Measurements from ENCODE around the gene SEPTIN12.
A peak's percentile ranks its signal among the peaks of the same experiment; 100 is the strongest.
"Not testable (repeated sequence)": the region's sequence is repeated elsewhere in the genome, so short reads cannot be mapped to it uniquely, and the experiment has no call there.

SEPTIN12 gene

DNA sequence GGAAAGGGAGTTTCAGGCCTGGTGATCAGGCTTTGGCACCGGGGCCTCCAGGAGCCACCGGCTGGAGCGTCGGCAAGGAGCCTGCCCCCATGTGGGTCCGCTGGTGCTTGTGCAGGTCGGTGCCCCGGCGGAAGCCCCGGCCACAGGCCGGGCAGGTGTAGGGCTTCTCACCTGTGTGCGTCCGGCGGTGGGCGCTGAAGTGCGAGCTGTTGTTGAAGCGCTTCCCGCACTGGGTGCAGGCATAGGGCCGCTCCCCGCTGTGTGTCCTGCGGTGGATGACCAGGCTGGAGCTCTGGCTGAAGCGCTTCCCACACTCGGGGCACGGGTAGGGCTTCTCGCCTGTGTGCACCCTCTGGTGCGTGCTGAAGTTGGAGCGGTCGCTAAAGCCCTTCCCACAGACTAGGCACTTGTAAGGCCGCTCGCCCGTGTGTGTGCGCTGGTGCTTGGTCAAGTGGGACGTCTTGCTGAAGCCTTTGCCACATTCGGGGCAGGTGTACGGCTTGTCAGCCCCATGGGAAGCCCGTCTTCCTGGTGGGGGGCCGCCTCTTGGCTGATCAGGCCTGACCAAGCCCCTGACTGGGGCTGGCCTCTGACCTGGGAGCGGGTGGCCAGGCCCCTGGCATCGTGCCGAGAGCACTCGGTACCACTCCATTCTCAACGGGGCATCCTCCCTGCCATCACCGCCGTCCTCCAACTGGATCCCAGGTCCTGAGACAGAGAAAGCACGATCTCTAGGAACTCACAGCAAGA, 35.6 kb downstream of the SEPTIN12 start:
- no peak for DNase-seq (ENCODE audit: low read depth)

DNA sequence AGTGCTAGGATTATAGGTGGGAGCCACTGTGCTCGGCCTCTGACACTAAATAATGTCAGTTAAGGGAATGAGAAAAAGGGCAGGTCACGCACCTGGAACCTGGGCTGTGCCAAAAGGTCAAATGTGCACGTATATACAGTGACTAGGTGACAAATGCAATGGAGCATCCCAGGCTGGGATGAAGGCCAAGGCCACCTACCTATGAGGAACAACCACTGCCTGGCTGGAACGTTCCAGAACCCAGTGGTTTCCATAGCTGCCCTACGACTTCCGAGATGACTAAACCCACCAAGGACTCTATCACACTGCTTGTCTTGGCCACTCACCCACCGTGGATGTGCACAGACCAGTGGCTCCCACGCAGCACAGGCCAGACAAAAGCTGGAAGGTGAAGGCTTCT, 37.2 kb downstream of the SEPTIN12 start:
- DNase-seq (ENCODE audit: low read depth): no peak

DNA sequence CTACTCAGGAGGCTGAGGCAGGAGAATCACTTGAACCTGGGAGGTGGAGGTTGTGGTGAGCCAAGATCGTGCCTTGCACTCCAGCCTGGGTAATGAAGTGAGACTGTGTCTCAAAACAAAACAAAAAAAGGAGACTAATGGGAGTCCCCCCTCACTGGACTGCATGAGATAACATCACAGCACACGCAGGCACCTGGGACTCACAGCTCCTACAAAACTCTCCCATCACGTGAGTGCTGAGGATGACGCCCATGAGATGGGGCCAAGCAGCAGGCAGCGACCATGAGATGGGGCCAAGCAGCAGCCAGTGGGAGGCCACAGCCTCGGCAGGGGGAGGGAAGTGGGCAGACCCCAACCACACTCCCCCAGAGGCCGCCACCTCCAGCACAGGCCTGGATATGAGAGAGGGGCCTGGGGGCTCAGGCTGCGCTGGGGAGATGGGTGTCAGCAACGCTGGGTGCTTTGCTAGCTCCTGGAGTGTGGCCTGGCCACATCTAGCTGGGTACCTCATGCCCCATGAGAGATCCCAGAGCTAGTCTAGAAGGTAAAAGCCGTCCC, 38.4 kb downstream of the SEPTIN12 start:
- DNase-seq (ENCODE audit: low read depth): no peak

DNA sequence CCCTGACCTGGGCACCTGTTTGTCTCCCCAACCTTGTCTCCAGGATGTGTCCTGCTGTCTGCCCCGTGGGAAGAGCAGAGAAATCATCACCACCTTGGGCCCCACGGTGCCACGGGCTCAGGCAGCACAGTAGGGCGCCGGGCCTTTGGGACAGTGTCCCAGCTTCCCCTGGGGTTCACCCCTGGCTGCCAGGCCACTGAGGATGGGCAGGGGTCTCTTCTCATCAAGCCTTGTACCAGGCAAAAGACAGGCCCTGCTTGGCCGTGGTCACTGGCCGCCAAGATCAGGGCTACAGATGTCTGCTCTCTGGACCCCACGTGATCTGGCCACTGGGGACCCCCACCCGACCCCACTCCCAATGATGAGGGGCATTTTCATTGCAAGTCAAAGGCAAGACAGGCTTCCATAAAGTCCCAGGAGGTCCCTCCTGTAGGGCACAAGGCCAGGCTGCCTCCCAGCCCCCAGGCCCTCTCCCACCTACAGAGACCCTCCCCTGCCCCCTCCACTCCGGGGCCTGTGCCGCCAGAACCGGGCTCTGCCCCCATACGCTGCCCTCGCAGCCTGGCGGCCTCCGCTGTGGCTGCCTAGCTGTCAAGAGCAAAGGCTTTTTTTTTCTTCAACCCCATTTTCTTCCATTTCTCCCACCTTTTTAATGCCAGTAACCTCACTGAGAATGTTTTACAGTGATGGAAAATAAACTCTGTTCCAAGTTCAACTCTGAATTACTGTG, 39.3 kb downstream of the SEPTIN12 start:
- DNase-seq (ENCODE audit: low read depth): no peak

DNA sequence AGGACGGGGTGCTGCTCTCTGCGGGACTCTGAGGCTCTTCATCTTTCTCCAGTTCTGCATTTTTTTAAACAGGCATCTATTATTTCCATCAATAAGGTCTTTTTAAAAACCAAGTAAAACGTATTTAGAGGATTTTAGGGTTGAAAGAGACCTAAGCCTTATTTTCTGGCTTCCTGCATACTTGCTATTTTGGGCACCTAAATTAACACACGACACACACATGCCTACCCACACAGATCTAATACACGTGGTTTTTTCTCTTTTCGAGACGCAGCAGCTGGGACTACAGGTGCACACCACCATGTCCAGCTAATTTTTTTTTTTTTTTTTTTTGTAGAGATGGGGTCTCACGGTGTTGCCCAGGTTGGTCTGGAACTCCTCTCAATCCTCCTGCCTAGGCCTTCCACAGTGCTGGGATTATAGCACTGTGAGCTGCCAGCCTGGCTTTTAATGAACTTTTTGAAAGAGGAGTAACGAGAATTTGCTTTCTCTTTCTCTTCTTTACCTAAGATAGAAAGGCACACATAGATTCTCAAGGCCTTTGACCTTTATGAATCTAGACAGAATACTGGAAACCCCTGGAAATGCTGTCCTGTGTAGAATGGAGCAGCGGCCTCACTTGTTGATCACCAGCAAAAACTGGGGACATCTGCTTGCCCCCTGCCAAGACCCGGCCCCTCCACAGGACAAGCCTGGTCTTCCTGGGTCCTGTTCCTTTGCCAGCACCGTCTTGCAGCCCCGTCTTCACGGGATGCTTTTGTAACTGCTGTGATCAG, 40.1 kb downstream of the SEPTIN12 start:
- DNase-seq (ENCODE audit: low read depth): no peak

DNA sequence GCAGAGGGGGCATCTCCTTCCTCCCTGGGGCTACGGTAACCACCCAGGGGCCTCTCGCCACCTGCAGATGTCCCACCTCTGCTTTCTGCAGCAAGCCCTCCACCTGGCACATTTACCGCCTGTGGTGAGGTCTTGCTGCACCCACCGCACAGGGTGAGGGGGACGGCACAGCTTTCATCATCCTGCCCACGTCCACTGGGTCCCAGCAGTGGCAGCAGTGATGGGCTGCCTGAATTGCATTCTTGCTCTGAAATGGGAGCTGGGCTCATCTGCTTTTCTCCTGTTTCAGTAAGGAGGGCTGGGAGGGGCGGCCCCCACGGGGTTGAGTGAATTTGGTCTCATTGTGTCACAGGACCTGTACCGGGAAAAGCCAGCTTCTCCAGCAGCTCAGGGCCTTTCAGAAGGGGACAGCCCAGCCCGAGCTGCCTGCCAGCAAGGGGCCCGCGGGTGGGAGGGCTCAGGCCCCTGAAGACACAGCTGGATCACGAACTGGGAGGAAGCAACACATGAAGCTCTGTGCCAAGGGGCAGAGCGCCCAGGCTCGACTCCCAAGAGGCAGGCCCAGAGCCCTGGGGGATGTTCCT, 41.1 kb downstream of the SEPTIN12 start:
- DNase-seq (ENCODE audit: low read depth): peak; percentile 77

DNA sequence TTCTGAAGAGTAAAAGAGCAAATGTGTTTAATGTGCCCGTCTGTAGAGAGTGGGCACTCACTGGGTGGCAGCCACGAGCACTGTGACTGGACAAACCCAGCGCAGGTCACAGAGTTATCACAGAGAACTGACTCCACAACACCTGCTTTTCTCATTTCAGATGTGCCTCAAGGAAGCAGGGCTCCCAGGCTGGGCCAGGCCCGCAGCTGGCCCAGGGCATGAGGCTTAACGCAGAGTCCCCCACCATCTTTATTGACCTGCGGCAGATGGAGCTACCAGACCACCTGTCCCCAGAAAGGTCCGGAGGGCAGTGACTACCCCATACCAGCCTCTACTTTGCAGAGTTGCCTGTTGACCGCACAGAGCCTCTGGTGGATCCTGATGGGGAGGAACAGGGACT, 41.9 kb downstream of the SEPTIN12 start:
- no peak for DNase-seq (ENCODE audit: low read depth)

DNA sequence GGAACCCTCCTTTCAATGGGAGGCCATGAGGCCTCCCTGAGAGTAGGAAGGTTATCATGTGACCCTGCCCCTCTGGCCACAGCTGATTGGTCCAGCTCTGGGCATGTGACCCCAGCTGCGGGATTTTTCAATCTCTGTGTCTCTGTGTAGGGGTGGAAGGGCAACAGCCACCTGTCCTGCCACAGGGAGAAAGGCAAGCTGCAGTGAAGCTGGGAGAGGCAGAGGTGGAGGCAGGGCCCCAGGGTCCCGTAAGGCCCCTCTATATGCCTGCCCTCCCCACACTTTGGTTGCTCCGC, 42.9 kb downstream of the SEPTIN12 start:
- no peak for DNase-seq (ENCODE audit: low read depth)

DNA sequence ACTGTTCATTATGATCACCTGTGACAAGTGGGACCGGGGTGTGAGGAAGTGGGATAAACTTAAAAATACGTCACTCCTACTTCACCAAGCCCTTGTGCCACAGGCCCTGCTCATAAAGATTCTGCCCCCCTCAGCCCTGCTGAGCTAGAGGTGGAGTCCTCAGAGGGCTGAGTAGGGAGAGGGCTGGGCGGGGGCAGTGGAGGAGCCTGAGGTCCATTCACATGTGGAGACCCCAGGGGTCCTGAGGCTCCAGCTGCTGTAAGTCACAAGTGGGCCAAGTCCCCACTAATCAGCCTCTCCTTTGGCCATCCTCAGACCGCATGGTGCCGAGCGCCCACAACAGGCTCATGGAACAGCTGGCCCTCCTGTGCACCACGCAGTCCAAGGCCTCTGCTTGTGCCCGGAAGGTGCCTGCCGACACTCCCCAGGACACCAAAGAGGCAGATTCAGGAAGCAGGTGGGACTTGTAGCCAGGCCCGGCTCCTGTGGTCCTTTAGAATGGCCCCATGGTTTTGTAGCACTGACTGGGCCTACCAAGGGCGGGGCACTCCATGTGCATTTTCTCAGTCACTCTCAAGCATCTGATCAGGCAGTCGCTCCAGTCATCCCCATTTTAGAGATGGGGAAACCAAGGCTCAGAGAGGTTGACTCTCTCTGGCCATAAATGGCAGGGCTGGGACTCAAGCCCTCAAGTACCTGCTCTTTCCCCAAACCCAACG, 43.4 kb downstream of the SEPTIN12 start:
- DNase-seq (ENCODE audit: low read depth): no peak

DNA sequence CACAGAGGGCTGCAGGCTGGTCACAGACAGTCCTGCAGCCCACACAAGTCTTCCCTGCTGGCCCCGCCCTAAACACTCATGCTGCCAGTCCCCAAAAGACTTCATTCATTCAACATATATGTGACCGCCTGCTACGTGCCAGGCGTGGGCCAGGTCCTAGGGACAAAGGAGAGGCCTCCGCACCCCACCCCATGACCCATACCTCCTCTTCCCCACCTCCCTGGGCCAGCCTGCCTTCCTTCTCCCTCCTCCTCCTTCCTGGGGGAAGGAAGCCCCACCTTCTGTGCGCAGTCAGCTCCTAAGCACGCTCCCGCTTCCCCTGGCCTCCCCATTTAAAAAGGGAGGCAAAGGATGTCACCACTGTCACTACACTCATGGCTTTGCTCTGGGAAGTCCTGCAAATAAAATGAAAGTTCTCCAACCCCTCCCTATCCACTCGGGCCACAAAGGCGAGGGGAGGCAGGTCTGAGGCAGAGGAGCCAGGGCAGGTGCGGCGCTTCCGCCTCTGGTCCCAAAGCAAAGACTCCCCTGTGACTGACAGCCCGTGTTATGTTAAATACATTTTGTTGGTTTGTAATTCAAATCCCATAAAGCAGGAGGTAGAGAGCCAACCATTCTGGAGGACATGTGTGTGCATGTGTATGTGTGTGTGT, 44.8 kb downstream of the SEPTIN12 start:
- DNase-seq (ENCODE audit: low read depth): no peak

DNA sequence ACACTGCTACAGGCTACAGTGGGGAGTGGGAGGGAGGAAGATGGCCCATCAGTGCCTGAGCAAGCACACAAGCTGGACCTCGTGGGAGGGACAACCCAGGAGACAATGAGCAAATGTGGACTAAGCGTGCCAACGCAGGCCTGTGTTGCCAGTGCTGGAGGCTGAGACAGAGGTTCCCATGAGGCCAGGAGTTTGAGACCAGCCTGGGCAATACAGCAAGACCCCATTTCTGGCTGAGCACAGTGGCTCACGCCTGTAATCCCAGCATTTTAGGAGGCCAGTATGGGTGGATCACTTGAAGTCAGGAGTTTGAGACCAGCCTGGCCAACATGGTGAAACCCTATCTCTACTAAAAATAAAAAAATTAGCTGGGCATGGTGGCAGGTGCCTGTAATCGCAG, 49.8 kb downstream of the SEPTIN12 start:
- not testable (repeated sequence) for DNase-seq (ENCODE audit: low read depth)

DNA sequence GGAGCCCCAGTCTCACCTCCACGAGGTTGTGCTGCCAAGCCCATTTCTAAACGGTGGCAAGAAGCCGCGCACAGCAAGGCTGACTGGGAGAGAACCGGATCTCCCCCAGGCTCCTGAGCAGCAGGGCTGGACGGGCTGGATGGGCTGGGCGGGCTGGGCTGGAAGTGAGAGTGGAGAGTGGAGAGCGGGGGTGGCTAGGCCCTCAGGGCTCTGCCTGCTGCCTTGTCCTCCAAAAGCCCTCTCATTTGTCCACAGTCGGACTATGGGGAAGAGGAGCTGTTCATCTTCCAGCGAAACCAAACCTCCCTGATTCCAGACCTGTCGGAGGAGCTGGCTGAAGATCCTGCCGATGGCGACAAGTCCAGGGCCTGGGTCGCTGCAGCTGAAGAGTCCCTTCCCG, 50.6 kb downstream of the SEPTIN12 start:
- DNase-seq (ENCODE audit: low read depth): no peak

DNA sequence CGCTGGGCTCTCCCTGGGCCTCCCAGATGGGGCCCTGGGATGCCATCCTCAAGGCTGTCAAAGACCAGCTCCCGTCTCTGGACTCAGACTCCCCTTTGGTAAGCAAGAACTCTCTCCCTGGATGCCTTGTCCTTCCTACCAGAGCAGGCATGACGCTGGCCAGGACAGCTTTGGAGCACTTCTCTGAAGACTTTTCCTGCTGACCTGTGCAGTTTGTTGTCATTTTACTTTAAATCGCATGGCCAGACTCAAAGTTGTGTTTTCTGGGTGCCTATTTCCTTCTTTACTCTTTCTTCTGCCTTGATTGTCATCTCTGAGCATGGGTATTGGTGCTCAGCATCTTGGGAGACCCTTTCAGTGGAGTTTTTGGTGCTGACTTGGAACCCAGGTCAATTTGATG, 51.6 kb downstream of the SEPTIN12 start:
- DNase-seq (ENCODE audit: low read depth): no peak

DNA sequence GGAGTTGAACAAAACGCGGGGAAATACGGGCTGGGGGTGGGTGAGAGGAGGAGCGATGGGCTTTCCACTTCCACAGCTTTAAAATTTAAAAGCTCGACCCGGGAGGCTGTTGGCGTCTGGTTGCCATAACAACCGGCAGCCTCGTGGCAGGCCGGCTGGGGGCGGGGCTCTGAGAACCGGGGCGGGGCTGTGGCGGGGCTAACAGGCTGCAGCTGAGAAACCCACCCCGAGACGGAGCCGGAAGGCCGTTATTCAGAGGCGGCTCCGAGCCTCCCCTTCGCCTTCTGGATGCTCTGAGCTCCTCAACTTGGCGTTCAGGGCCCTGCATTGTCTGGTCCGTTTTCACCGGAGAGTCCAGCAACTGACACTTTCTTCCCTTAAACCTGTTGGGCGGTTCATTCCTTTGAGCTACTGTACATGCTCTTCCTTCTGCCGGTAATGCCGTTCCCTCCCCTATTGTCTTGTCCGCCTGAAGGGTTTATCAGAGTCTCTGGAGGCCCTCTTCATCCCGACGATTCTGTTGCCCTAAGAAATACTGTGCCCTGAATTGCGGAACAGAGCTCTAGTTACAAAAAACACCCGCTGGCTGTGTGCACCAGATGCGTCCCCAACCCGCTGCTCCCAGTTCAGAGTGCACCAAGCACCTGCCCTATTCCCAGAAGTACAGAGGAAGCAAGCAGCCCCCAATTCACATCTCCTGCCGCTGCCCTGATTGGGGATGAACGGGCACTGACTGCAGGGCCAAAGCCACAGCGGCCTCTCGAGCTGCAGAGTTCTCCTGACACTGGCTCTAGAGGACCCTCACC, 53.2 kb downstream of the SEPTIN12 start:
- peak; percentile 74 for DNase-seq (ENCODE audit: low read depth)

DNA sequence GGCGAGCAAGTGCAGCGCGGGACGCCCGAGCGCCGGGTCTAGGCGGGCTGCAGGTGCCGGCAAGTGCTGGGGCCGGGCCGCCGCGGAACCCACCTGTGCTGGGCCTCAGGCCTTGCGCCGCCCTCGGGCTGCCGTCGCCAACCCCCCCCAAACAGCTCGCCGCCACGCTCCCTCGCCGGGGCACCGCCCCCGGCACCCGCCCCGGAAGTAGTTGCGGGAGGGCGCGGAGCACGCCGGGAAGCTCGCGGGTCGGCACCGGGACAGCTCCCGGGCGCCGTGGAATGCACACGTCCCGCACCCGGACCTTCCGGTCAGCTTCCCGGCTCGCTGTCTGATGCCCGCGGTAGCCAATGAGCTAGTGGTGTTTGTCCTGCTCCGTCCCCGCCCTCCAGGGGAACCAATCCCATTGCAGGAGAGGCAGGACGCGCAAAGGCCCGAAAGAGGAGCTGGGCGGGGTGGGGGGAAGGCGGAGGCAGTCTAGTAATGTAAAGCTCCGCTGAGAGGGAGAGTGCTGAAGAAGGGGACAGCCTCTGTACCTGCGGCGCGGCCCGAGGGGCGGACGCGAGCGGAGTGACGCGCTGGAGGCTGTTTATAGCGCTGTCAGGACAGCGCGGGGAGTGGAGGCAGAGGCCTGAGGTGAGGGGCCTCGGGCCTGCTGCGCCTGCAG, 53.9 kb downstream of the SEPTIN12 start, which contains the start of the genes ANKS3 and DNAAF8:
Gene ANKS3, minus strand, starts transcription at position 209 of the 667 bp plus-strand sequence. CDS start 4,122 bp downstream, outside the sequence.
Gene DNAAF8, plus strand, starts transcription at position 475 of the 667 bp plus-strand sequence. CDS start 1,978 bp downstream, outside the sequence.
- DNase-seq (ENCODE audit: low read depth): peak; percentile 98

DNA sequence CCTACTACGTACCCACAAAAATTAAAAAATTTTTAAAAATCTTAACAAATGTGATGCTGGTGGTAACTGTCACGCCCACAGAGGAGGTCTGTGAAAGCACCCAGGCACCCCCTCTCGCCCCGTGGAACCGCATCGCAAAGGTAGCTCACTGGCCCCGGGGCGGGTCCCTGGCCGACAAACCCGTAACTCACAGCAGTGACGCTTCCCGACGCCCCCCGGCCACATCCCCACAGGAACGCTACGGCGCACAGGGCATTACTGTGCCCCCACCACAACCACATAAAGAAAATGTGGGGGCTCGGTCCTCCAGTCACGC, 54.4 kb downstream of the SEPTIN12 start:
- DNase-seq (ENCODE audit: low read depth): no peak

DNA sequence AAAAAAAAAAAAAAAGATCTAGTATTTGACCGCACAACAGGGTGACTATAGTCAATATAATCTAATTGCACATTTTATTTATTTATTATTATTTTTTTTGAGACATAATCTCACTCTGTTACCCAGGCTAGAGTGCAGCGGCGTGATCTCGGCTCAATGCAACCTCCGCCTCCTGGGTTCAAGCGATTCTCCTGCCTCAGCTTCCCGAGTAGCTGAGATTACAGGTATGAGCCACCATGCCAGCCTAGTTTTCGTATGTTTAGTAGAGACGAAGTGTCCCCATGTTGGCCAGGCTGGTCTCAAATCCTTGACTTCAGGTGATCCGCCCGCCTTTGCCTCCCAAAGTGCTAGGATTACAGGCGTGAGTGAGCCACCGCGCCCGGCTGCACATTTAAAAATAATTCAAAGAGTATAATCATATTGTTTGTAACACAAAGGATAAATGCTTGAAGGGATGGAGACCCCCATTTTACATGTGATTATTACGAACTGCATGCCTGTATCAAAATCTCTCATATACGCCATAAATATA, 54.9 kb downstream of the SEPTIN12 start:
- DNase-seq (ENCODE audit: low read depth): no peak

DNA sequence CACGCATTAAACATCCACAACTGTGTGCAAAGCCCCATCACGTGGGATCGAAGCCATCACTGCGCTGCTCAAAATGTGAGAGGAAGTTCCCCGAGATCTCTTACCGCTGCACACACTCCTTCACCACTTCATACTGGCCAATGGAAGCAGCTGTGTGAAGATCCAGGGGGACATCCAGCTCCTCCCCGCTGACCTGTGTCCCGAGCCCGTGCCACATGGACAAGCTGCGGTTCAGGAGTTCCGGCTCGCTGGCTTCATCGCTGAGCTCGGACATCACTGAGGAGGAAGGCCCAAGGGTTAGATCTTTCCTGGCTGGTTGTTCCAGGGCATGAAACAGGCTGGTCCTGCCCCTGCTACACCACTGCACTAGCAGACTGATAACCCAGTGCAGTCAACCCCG, 58.3 kb downstream of the SEPTIN12 start:
- no peak for DNase-seq (ENCODE audit: low read depth)

DNA sequence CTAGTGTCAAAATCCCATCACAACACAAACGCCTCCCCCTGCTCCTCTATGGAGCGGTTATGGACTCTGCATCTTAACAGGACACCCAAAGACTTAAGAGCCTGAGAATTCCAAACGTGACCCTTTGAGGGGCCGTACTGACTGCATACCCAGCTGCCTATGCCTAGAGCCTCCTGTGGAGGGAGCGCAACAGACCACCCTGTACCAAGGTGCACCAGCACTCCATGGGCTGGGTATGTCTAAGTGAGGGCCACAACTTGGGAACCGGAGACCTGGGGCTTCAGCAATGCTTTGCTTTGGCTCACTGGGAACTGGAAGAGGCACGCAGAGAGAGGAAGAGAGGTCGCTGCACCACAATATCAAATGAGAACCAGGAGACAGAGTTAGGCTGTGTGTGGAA, 59.5 kb downstream of the SEPTIN12 start:
- no peak for DNase-seq (ENCODE audit: low read depth)
